ENCODE measurements around the gene ZSCAN22.

Gene ZSCAN22

GRCh38 chr19:58334691-58335249, 8.0 kb downstream of the ZSCAN22 start:
- Histone ChIP-seq H3F3A (ENCODE audit: low read depth) (no peaks in the 10 kb centered on the region), H2AFZ (ENCODE audit: low read length) (no peak overlapping the region), H3K9me3 (ENCODE audit: insufficient read depth, low read depth, low read length) (no peaks in the 10 kb centered on the region), H3K4me2 (ENCODE audit: low read depth, low read length, poor library complexity, severe bottlenecking) (no peak overlapping the region), H3K4me3 (ENCODE audit: low read length, poor library complexity, severe bottlenecking) (no peak overlapping the region), H4K20me1 (ENCODE audit: insufficient read depth, low read length, poor library complexity, severe bottlenecking) (no peaks in the 10 kb centered on the region), H3K27me3 (ENCODE audit: insufficient read depth, low read length, poor library complexity, severe bottlenecking) (no peaks in the 10 kb centered on the region), H3K79me2 (ENCODE audit: insufficient read depth, low read length) (no peaks in the 10 kb centered on the region), H3K36me3 (ENCODE audit: insufficient read depth, low read length) (no peaks in the 10 kb centered on the region), H3K4me1 (ENCODE audit: insufficient read depth, low read length, poor library complexity, severe bottlenecking) (peaks cover 18% of the 10 kb centered on the region), H3K9me2 (replicated peaks; ENCODE audit: low read depth, low read length) (no peaks in the 10 kb centered on the region), H3K9ac (ENCODE audit: low read depth, low read length, poor library complexity, severe bottlenecking) (no peak overlapping the region)
- TF ChIP-seq CTCF (conservative IDR thresholded peaks at IDR 0.05; ENCODE audit: low read length) = no peak
- TF ChIP-seq EZH2phosphoT487 (IDR thresholded peaks at IDR 0.05; ENCODE audit: borderline replicate concordance) = no peak

GRCh38 chr19:58335630-58336029, 8.8 kb downstream of the ZSCAN22 start:
- Histone ChIP-seq H3K9me3 (ENCODE audit: insufficient read depth, low read depth, low read length) (no peaks in the 10 kb centered on the region), H2AFZ (ENCODE audit: low read length) (no peak overlapping the region), H3K79me2 (ENCODE audit: insufficient read depth, low read length) (no peaks in the 10 kb centered on the region), H3F3A (ENCODE audit: low read depth) (no peaks in the 10 kb centered on the region), H3K4me1 (ENCODE audit: insufficient read depth, low read length, poor library complexity, severe bottlenecking) (peaks cover 20% of the 10 kb centered on the region), H3K9me2 (replicated peaks; ENCODE audit: low read depth, low read length) (no peaks in the 10 kb centered on the region), H3K4me2 (ENCODE audit: low read depth, low read length, poor library complexity, severe bottlenecking) (no peak overlapping the region), H3K27me3 (ENCODE audit: insufficient read depth, low read length, poor library complexity, severe bottlenecking) (no peaks in the 10 kb centered on the region), H4K20me1 (ENCODE audit: insufficient read depth, low read length, poor library complexity, severe bottlenecking) (no peaks in the 10 kb centered on the region), H3K4me3 (ENCODE audit: low read length, poor library complexity, severe bottlenecking) (no peak overlapping the region), H3K9ac (ENCODE audit: low read depth, low read length, poor library complexity, severe bottlenecking) (no peak overlapping the region), H3K36me3 (ENCODE audit: insufficient read depth, low read length) (no peaks in the 10 kb centered on the region)
- TF ChIP-seq CTCF (conservative IDR thresholded peaks at IDR 0.05; ENCODE audit: low read length) = no peak
- TF ChIP-seq EZH2phosphoT487 (IDR thresholded peaks at IDR 0.05; ENCODE audit: borderline replicate concordance) = no peak

- Histone ChIP-seq H3K9ac (ENCODE audit: low read depth, low read length, poor library complexity, severe bottlenecking) (no peak overlapping the region), H3K9me2 (replicated peaks; ENCODE audit: low read depth, low read length) (no peaks in the 10 kb centered on the region), H2AFZ (ENCODE audit: low read length) (no peak overlapping the region), H3K27me3 (ENCODE audit: insufficient read depth, low read length, poor library complexity, severe bottlenecking) (no peaks in the 10 kb centered on the region), H3K9me3 (ENCODE audit: insufficient read depth, low read depth, low read length) (no peaks in the 10 kb centered on the region), H3K4me3 (ENCODE audit: low read length, poor library complexity, severe bottlenecking) (no peak overlapping the region), H3K4me1 (ENCODE audit: insufficient read depth, low read length, poor library complexity, severe bottlenecking) (peaks cover 20% of the 10 kb centered on the region), H3F3A (ENCODE audit: low read depth) (no peaks in the 10 kb centered on the region), H3K79me2 (ENCODE audit: insufficient read depth, low read length) (no peaks in the 10 kb centered on the region), H3K4me2 (ENCODE audit: low read depth, low read length, poor library complexity, severe bottlenecking) (no peak overlapping the region), H4K20me1 (ENCODE audit: insufficient read depth, low read length, poor library complexity, severe bottlenecking) (no peaks in the 10 kb centered on the region), H3K36me3 (ENCODE audit: insufficient read depth, low read length) (no peaks in the 10 kb centered on the region)
- TF ChIP-seq EZH2phosphoT487 (IDR thresholded peaks at IDR 0.05; ENCODE audit: borderline replicate concordance) (no peak), CTCF (conservative IDR thresholded peaks at IDR 0.05; ENCODE audit: low read length) (no peak)
These were observed 9.4 kb downstream of the ZSCAN22 start for GRCh38 chr19:58336216-58336615.

All from Loucy (cell line).